ENCODE data around the gene SCPEP1. TPM values are rescaled to one million over a fixed set of nuclear protein-coding genes. Genes with fewer than 3 reads are reported as not detected.
A peak's percentile ranks its signal among the peaks of the same experiment; 100 is the strongest.

SCPEP1 gene
- polyA plus RNA-seq, 1 of the 3 experiments (the other 2 are of a cell fraction): 99.6 TPM

DNA sequence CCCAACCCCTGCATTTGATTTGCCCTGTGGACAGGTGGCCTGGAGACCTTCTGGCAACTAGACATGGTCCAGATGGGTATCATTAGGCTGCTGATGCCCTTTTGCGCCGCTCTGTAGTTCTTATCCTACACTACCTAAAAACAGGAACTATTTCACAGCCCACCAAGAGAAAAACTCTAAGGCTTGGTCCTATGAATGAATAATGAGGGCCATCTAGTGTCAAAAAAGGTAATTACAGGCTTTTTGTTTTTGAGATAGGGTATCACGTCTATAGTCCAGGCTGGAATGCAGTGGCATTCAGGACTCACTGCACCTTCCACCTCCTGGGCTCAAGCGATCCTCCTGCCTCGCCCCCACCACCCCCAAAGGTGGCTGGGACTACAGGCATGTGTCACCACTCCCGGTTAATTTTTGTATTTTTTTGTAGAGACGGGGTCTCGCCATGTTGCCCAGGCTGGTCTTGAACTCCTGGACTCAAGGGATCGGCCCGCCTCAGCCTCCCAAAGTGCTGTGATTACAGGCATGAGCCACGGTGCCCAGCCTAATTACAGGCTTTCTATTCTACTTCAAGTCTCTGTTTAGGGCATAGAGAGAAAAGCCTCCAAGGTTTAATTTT, 38.0 kb upstream of the SCPEP1 start:
- Histone ChIP-seq H2AFZ (ENCODE audit: low read depth) (no peak overlapping the region), H3K4me3 (ENCODE audit: low read depth in 2 of 2, low read length in 1 of 2) (no peak overlapping the region; a peak in 1 of 4 replicates), H3K9me2 (no peaks in the 10 kb centered on the region), H3K27ac (ENCODE audit: low read depth in 2 of 2, low read length in 1 of 2) (no peak overlapping the region), H3K4me2 (no peak overlapping the region), H3K4me1 (ENCODE audit: control insufficient read depth in 1 of 2, insufficient read depth in 2 of 2, low read depth in 1 of 2, low read length in 1 of 2) (peaks cover 0 to 10% of the 10 kb centered on the region in 2 experiments; a peak in 1 of 4 replicates), H3K9ac (no peak overlapping the region), H3K79me2 (ENCODE audit: insufficient read depth) (no peaks in the 10 kb centered on the region), H3K27me3 (ENCODE audit: insufficient read depth) (no peaks in the 10 kb centered on the region), H3K36me3 (replicated peaks in 1 of 2; ENCODE audit: control insufficient read depth in 1 of 2, insufficient read depth in 2 of 2, low read length in 1 of 2) (peaks cover 48 to 57% of the 10 kb centered on the region in 2 experiments), H3K9me3 (no peaks in the 10 kb centered on the region), H4K20me1 (ENCODE audit: insufficient read depth) (no peaks in the 10 kb centered on the region), H3F3A (replicated peaks; ENCODE audit: insufficient read depth) (peaks cover 4% of the 10 kb centered on the region)
- peak; percentile 71 for TF ChIP-seq SMC3 (IDR thresholded peaks at IDR 0.05; ENCODE audit: low read depth, low read length)
- peak; percentile 91 for TF ChIP-seq RAD21 (IDR thresholded peaks at IDR 0.05; ENCODE audit: low read length)
- TF ChIP-seq, protein P1, sequence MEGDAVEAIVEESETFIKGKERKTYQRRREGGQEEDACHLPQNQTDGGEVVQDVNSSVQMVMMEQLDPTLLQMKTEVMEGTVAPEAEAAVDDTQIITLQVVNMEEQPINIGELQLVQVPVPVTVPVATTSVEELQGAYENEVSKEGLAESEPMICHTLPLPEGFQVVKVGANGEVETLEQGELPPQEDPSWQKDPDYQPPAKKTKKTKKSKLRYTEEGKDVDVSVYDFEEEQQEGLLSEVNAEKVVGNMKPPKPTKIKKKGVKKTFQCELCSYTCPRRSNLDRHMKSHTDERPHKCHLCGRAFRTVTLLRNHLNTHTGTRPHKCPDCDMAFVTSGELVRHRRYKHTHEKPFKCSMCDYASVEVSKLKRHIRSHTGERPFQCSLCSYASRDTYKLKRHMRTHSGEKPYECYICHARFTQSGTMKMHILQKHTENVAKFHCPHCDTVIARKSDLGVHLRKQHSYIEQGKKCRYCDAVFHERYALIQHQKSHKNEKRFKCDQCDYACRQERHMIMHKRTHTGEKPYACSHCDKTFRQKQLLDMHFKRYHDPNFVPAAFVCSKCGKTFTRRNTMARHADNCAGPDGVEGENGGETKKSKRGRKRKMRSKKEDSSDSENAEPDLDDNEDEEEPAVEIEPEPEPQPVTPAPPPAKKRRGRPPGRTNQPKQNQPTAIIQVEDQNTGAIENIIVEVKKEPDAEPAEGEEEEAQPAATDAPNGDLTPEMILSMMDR (IDR thresholded peaks at IDR 0.05): peak; percentile 94
- TF ChIP-seq NFIC (IDR thresholded peaks at IDR 0.05; ENCODE audit: borderline replicate concordance): no peak
- TF ChIP-seq, protein P2, sequence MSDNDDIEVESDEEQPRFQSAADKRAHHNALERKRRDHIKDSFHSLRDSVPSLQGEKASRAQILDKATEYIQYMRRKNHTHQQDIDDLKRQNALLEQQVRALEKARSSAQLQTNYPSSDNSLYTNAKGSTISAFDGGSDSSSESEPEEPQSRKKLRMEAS (IDR thresholded peaks at IDR 0.05; ENCODE audit: low read depth): no peak
- TF ChIP-seq CHD2 (IDR thresholded peaks at IDR 0.05; ENCODE audit: low read length, partially characterized antibody): peak; percentile 21
- no peak for TF ChIP-seq TCF12 (IDR thresholded peaks at IDR 0.05)
- no peak for TF ChIP-seq FOXM1 (IDR thresholded peaks at IDR 0.05; ENCODE audit: low read depth)
- TF ChIP-seq TEAD4 (IDR thresholded peaks at IDR 0.05; ENCODE audit: borderline replicate concordance, insufficient read depth): no peak
- WGBS (ENCODE audit: low lambda C conversion rate): 56% methylated on average over 11 of the region's 11 CpGs
- ChIA-PET CTCF (interaction anchor here (0.6 to 10.6 kb wide), 34 partner anchors 9 to 345 kb away, joined by 3 to 251 read pairs (median 4); partner anchors contain the start of genes COIL and TRIM25), POLR2A (no interaction called here)
- peak; percentile 79 for DNase-seq

DNA sequence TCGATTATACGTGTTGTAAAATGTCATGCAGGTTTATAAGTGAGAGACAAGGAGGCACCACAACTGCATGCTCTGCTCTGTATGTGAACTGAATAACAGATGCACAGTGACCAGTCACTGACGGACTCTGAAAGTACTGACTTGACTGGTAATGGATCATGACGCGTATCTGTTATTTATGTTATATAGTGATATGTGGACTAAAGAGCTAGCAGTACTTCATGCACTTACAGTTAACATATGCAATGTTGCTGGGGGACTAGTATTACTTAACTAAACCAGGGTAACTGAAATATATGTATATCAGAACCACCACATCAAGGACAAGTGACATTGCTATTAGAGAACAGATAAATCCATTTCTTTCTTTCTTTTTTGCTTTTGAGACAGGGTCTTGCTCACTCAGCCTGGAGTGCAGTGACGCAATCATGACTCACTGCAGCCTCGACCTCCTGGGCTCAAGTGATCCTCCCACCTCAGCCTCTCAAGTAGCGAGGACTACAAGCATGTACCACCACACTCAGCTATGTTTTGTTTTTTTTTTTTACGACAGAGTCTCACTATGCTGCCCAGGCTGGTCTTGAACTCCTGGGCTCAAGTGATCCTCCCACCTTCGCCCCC, 34.3 kb upstream of the SCPEP1 start:
- no peak overlapping the region for H3K4me3 ChIP-seq (ENCODE audit: low read depth in 2 of 2, low read length in 1 of 2)
- no peaks in the 10 kb centered on the region for H4K20me1 ChIP-seq (ENCODE audit: insufficient read depth)
- WGBS (ENCODE audit: low lambda C conversion rate): 87% methylated on average over 10 of the region's 10 CpGs
- no peaks in the 10 kb centered on the region for H3K9me3 ChIP-seq
- TF ChIP-seq CHD2 (IDR thresholded peaks at IDR 0.05; ENCODE audit: low read length, partially characterized antibody) (no peak), EZH2phosphoT487 (IDR thresholded peaks at IDR 0.05; ENCODE audit: borderline replicate concordance, low read depth) (no peak)
- ChIA-PET CTCF (interaction anchor here (10.6 kb wide), 1 partner anchor 124 kb away, joined by 251 read pairs; no protein-coding TSS in a partner anchor), POLR2A (no interaction called here)
- H3F3A ChIP-seq (replicated peaks; ENCODE audit: insufficient read depth): peaks cover under 1% of the 10 kb centered on the region
- DNase-seq: no peak
- H3K27me3 ChIP-seq (ENCODE audit: insufficient read depth): no peaks in the 10 kb centered on the region
- no peak overlapping the region for H2AFZ ChIP-seq (ENCODE audit: low read depth)
- peaks cover 5% of the 10 kb centered on the region; the same call in 1 of the 2 replicates for H3K79me2 ChIP-seq (ENCODE audit: insufficient read depth)
- H3K36me3 ChIP-seq (replicated peaks in 1 of 2; ENCODE audit: control insufficient read depth in 1 of 2, insufficient read depth in 2 of 2, low read length in 1 of 2): peaks cover 47 to 50% of the 10 kb centered on the region in 2 experiments
- H3K4me1 ChIP-seq (ENCODE audit: control insufficient read depth in 1 of 2, insufficient read depth in 2 of 2, low read depth in 1 of 2, low read length in 1 of 2): no peaks in the 10 kb centered on the region
- H3K9me2 ChIP-seq: no peaks in the 10 kb centered on the region; the same call in 1 of the 2 replicates
- no peak overlapping the region for H3K9ac ChIP-seq
- H3K27ac ChIP-seq (ENCODE audit: low read depth in 2 of 2, low read length in 1 of 2): no peak overlapping the region
- no peak overlapping the region for H3K4me2 ChIP-seq
